HEK293T (cell line): Measurements from ENCODE around the gene ADD1.

Experiments
- CTCF ChIA-PET: fragments of 350-600 bp; formaldehyde crosslinking; extraction: SDS; loops from one replicate; lab custom pipeline; 2021; ENCODE audit warnings: antibody characterized with exemption, inconsistent platforms; lab: Yijun Ruan, JAX
- POLR2A ChIA-PET: fragments of 350-600 bp; formaldehyde crosslinking; extraction: SDS; loops from one replicate; lab custom pipeline; 2020; ENCODE audit warnings: antibody characterized with exemption, inconsistent platforms; lab: Yijun Ruan, JAX
- DNase-seq: peaks from one replicate; pipeline ENCODE4 v3.0.0; 2012; ENCODE audit warnings: mixed read lengths; ENCODE audit errors: extremely low spot score
- ARNT ChIP-seq: fragments of 450-650 bp; IDR thresholded peaks from 2 replicates; pipeline ENCODE4 v1.6.1; 2017; ENCODE audit warnings: mild to moderate bottlenecking
- BHLHE40 ChIP-seq: fragments of 450-650 bp; IDR thresholded peaks from 2 replicates; pipeline ENCODE4 v1.6.1; 2016; ENCODE audit warnings: mild to moderate bottlenecking, moderate library complexity, borderline replicate concordance
- CTBP1 ChIP-seq: fragments of 450-650 bp; IDR thresholded peaks from 2 replicates; pipeline ENCODE4 v1.6.1; 2016; ENCODE audit warnings: borderline replicate concordance
- ELF4 ChIP-seq: fragments of 450-650 bp; IDR thresholded peaks from 2 replicates; pipeline ENCODE4 v1.6.1; 2017; ENCODE audit warnings: antibody characterized with exemption
- FOXA1 ChIP-seq: fragments of 450-650 bp; IDR thresholded peaks from 2 replicates; pipeline ENCODE4 v1.6.1; 2016; ENCODE audit warnings: mild to moderate bottlenecking
- FOXK2 ChIP-seq: fragments of 450-650 bp; IDR thresholded peaks from 2 replicates; pipeline ENCODE4 v1.6.1; 2016; ENCODE audit warnings: mild to moderate bottlenecking
- FOXM1 ChIP-seq: fragments of 450-650 bp; IDR thresholded peaks from 2 replicates; pipeline ENCODE4 v1.6.1; 2017; ENCODE audit warnings: mild to moderate bottlenecking, borderline replicate concordance
- HDGF ChIP-seq: fragments of 450-650 bp; IDR thresholded peaks from 2 replicates; pipeline ENCODE4 v1.6.1; 2017; ENCODE audit warnings: antibody characterized with exemption, borderline replicate concordance
- L3MBTL2 ChIP-seq: fragments of 450-650 bp; conservative IDR thresholded peaks from 2 replicates; pipeline ENCODE4 v1.6.1; 2016; ENCODE audit warnings: mild to moderate bottlenecking
- LEF1 ChIP-seq: fragments of 450-650 bp; IDR thresholded peaks from 2 replicates; pipeline ENCODE4 v1.6.1; 2017; ENCODE audit warnings: mild to moderate bottlenecking, borderline replicate concordance
- NFRKB ChIP-seq: fragments of 450-650 bp; IDR thresholded peaks from 2 replicates; pipeline ENCODE4 v1.6.1; 2016; ENCODE audit warnings: mild to moderate bottlenecking, moderate library complexity
- SUZ12 ChIP-seq: fragments of 450-650 bp; IDR thresholded peaks from 2 replicates; pipeline ENCODE4 v1.6.1; 2016; ENCODE audit warnings: mild to moderate bottlenecking
- TARDBP ChIP-seq: fragments of 450-650 bp; IDR thresholded peaks from 2 replicates; pipeline ENCODE4 v1.6.1; 2016
- ZNF384 ChIP-seq: fragments of 450-650 bp; IDR thresholded peaks from 2 replicates; pipeline ENCODE4 v1.6.1; 2016
- TF ChIP-seq, protein P1 (sequence below): fragments of 450-650 bp; IDR thresholded peaks from 2 replicates; pipeline ENCODE4 v1.6.1; 2016

The ADD1 gene

DNA sequence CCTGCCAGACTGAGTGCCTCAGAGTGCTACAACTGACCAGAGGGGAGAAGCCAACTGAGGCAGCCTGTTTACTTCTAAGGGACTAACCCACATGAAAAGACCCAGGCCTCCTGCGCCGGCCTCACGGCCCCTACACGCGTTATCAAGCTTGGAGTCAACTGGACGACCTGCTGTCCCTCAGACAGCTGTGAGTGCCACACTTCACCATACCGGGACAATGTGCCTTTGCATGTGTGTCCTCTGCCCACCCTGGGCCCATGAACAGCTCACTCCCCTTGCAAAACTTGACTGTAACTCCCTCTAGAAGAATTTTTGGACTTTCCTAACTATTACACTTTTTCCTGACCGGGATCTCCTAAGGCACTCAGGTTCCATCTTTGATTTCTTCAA is 117.8 kb downstream of the ADD1 start:
- DNase-seq: no peak
- CTCF ChIA-PET: interaction anchor here (0.5 to 1.7 kb wide), 4 partner anchors 9 to 209 kb away, joined by 3 to 4 read pairs (median 4); no protein-coding TSS in a partner anchor
- POLR2A ChIA-PET: interaction anchor here (1.4 to 4.5 kb wide), 2 partner anchors 25 to 493 kb away, joined by 3 to 34 read pairs; partner anchors contain the start of gene RNF4
- no peak for TF ChIP-seq FOXM1
- no peak for TF ChIP-seq NFRKB
- no peak for TF ChIP-seq L3MBTL2
- no peak for TF ChIP-seq ARNT
- TF ChIP-seq SUZ12: no peak
- TF ChIP-seq LEF1: no peak
- no peak for TF ChIP-seq CTBP1
- no peak for TF ChIP-seq FOXK2
- TF ChIP-seq ZNF384: no peak
- TF ChIP-seq, protein P1, sequence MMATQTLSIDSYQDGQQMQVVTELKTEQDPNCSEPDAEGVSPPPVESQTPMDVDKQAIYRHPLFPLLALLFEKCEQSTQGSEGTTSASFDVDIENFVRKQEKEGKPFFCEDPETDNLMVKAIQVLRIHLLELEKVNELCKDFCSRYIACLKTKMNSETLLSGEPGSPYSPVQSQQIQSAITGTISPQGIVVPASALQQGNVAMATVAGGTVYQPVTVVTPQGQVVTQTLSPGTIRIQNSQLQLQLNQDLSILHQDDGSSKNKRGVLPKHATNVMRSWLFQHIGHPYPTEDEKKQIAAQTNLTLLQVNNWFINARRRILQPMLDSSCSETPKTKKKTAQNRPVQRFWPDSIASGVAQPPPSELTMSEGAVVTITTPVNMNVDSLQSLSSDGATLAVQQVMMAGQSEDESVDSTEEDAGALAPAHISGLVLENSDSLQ: no peak
- no peak for TF ChIP-seq HDGF
- no peak for TF ChIP-seq FOXA1

DNA sequence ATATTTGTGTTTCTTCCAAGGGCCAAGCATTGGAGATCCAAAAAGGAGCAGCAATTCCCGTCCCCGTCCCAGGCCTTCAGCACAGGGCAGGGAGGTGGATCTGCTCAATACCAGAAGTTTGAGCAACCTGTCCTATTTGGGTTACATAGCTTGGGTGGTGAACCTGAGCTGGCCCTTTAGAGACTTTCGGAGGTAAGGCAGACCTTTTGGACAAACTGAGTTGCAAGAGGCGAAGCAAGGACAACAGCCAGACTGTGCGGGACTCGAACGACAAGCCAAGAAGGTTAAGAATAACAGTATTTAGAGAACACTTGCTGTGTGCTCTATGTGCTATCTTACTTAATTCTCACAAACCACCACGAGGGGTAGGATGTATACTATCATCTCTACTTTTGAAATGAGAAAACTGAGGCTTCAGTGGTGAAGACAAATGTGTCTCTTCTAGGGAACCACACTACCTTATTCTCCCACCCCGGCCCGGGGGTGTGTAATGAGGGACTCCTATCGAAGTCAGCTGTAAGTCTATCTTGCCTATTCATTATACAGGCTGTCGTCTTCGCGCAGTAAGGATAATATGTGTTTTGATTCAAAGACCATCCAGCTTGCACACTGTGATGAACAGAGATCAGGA is 118.3 kb downstream of the ADD1 start:
- no peak for DNase-seq
- ChIA-PET POLR2A (interaction anchor here (0.7 to 4.5 kb wide), 8 partner anchors 8 to 493 kb away, joined by 3 to 34 read pairs (median 5); partner anchors contain the start of genes ADD1 and RNF4), CTCF (interaction anchor here (0.5 to 1.7 kb wide), 3 partner anchors 10 to 209 kb away, joined by 4 read pairs; no protein-coding TSS in a partner anchor)
- no peak for TF ChIP-seq NFRKB
- TF ChIP-seq FOXK2: no peak
- TF ChIP-seq FOXM1: no peak
- no peak for TF ChIP-seq LEF1
- no peak for TF ChIP-seq CTBP1
- TF ChIP-seq SUZ12: no peak
- TF ChIP-seq TARDBP: no peak
- TF ChIP-seq BHLHE40: no peak
- no peak for TF ChIP-seq ARNT
- no peak for TF ChIP-seq ZNF384

DNA sequence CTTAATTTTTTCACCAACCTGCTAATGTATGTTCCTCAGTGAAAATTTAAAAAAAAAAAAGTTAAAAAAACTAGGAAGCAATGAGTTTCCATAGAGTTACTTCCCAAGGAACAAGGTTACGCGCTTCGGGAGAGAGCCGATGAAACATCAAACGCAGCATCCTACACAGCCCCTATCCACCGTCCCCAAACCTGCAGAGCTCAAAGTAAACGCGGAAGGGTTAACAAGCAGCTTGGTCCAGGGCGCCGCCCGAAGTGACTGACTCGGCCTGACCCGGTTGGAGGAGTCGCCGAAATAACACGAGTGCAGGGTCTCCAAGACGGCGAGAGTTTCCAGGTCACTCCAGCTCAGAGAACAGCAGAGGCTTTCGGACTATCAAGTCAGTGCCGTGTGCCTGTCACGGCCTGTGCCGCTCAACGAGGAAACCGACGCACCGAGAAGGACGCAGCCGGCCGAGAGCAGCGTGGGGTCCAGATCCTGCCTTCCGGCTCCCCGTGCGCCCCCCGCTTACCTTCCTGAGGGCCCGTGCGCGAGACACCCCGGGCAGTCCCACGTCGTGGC is 119.0 kb downstream of the ADD1 start:
- POLR2A ChIA-PET: interaction anchor here (0.6 to 4.5 kb wide), 18 partner anchors 9 to 494 kb away, joined by 3 to 34 read pairs (median 4); partner anchors contain the start of genes ADD1, RNF4 and TNIP2
- no peak for TF ChIP-seq FOXM1
- no peak for TF ChIP-seq BHLHE40
- TF ChIP-seq SUZ12: no peak
- no peak for TF ChIP-seq ARNT
- TF ChIP-seq LEF1: peak; percentile 37; the same call in 1 of the 2 replicates
- TF ChIP-seq, protein P1: no peak
- peak; percentile 80; the same call in 1 of the 2 replicates for TF ChIP-seq HDGF
- CTCF ChIA-PET: interaction anchor here (0.6 to 2.2 kb wide), 4 partner anchors 11 to 124 kb away, joined by 3 to 10 read pairs (median 4); no protein-coding TSS in a partner anchor
- DNase-seq: peak; percentile 48

DNA sequence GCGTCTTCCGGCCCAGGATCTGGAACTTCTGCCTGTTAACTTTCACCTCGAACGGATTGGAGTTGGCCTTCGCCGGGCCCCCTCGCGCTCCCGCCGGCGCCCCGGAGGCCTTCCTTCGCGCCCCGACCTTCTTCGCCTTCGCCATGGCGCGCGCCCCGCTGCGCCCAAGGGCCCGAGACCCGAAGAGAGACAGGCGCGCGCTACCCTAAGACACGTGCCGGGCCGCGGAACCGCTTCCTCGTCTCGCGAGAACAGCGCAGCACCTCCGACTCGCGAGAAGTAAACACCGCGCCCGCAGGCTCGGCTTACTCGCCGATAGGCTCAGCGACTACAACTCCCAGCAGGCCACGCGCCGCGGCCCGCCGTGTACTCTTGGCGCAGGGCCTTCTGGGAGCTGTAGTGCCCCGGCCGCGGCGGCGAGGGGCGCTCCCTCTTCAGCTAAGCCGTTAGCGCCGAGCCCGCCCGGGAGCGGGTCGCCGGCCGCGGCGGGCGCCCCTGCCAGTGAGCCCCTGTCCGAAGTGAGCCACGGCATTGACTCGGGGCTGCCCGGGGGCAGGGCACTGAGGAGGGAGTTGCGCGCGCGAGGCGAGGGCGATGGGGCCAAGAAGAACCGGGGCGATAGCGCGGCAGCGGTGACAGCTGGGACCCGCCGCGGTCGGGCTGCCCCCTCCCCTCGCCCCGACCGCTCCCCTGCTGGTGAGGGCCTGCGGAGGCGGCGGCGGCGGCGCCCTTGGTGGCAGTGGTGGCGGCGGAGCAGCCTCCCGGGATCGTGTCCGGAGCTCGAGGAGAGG is 119.7 kb downstream of the ADD1 start, which contains the start of the genes GRK4 and NOP14:
Gene GRK4 (plus strand): TSS at position 397 of the 791 bp plus-strand sequence. CDS start 500 bp downstream, outside the sequence.
Gene NOP14 (minus strand): TSS at position 232 of the 791 bp plus-strand sequence. CDS start 87 bp downstream, at position 145.
- peak; percentile 98 for DNase-seq
- ChIA-PET POLR2A (interaction anchor here (0.6 to 4.5 kb wide), 21 partner anchors 10 to 722 kb away, joined by 3 to 34 read pairs (median 5); partner anchors contain the start of genes ADD1, HAUS3, POLN and RNF4), CTCF (interaction anchor here (0.6 to 2.2 kb wide), 4 partner anchors 12 to 125 kb away, joined by 3 to 10 read pairs (median 3); no protein-coding TSS in a partner anchor)
- TF ChIP-seq ELF4: peak; percentile 65; the same call in 1 of the 2 replicates
- peak; percentile 99 for TF ChIP-seq L3MBTL2
- peak; percentile 95 for TF ChIP-seq FOXK2
- no peak for TF ChIP-seq NFRKB

DNA sequence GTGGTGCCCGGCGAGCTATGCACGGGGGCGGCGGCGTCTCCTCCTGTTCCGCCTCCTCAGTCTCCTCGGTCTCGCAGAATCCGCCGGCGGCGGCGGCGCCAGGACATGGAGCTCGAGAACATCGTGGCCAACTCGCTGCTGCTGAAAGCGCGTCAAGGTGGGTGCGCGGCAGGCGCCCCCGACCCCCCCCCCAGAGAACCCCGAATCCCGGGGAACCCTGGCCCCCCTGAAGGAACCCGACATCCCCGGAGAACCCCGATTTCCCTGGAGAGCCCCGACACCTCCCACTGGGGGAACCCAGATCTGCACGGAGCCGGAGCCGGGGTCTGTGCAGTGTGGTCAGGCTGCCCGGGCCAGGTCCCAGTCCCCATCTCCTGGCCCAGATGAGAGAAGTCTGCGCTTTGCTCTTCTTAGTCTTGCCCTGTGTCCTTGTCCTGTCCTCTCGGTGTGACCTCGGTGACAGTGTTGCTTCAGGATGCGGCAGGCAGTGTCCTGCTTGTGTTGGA is 120.4 kb downstream of the ADD1 start:
- ChIA-PET CTCF (interaction anchor here (0.9 to 2.2 kb wide), 3 partner anchors 11 to 15 kb away, joined by 3 to 10 read pairs (median 3); no protein-coding TSS in a partner anchor), POLR2A (interaction anchor here (0.6 to 4.5 kb wide), 18 partner anchors 10 to 722 kb away, joined by 3 to 34 read pairs (median 5); partner anchors contain the start of genes ADD1, HAUS3, POLN and RNF4)
- no peak for DNase-seq
- TF ChIP-seq FOXK2 (no peak), ZNF384 (no peak), BHLHE40 (no peak)

DNA sequence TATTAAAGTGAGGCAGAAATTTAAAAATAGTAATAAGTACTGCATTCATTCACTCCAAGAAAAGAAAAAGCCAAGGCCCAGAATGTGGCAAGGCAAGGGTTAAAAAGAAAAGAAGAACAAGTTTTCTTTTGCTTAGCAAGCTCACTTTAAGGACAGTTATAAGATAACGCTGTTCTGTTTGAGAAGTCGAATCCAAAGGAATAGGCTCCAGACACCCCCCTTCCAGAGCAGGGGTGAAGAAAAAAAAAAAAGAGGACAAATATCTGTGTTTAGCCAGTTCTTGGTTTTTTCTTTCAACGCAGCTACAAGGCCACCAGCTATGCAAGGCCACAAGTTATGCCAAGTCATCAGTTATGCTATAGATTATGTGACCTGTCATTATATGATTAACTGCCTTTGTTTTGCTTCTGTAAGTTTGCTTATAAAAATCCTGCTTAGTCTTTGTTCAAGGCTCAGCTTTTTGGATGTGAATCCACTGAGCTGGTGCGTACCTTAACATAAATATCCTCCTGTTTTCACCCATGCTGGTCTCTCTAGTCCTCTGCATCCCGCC is 121.1 kb downstream of the ADD1 start:
- TF ChIP-seq ZNF384 (no peak), ELF4 (no peak), HDGF (no peak)
- TF ChIP-seq, protein P1: peak; percentile 70
- no peak for DNase-seq
- CTCF ChIA-PET: interaction anchor here (0.6 to 2.2 kb wide), 2 partner anchors 14 to 28 kb away, joined by 6 to 10 read pairs; no protein-coding TSS in a partner anchor
- POLR2A ChIA-PET: interaction anchor here (4.5 kb wide), 1 partner anchor 28 kb away, joined by 34 read pairs; no protein-coding TSS in a partner anchor
